ENCODE data around the gene SERPINA3.

The SERPINA3 gene

DNA sequence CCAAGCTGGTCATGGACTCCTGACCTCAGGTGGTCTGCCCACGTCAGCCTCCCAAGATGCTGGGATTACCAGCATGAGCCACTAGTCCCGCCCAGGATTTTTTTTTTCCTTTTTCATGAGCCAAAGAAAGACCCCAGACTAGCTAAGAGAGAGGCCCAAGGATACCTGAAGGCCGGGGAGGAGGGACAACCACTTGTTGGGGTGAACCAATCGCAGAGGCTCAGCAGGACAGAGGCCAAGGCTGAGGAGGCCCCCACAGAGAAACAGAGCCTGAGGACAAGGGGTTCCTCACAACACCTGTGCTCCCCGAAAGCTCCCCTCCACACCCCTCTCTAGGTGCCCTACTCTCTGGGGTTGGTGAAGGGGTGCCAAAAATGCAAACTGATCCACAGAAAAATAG, 1.0 kb upstream of the SERPINA3 start:
- Histone ChIP-seq H3K4me1 (ENCODE audit: control insufficient read depth, low read length) (no peaks in the 10 kb centered on the region), H4K20me1 (ENCODE audit: control insufficient read depth, insufficient read depth, low read depth, low read length) (no peaks in the 10 kb centered on the region), H3K4me3 (ENCODE audit: low read length) (no peak overlapping the region), H3K36me3 (ENCODE audit: control insufficient read depth, low read length) (no peaks in the 10 kb centered on the region), H3K9me3 (ENCODE audit: control insufficient read depth, insufficient read depth, low read length) (no peaks in the 10 kb centered on the region), H3K79me2 (ENCODE audit: control insufficient read depth, low read length) (no peaks in the 10 kb centered on the region), H3K9me2 (replicated peaks; ENCODE audit: control insufficient read depth, low read length) (no peaks in the 10 kb centered on the region), H3F3A (ENCODE audit: control insufficient read depth, insufficient read depth) (no peaks in the 10 kb centered on the region), H3K27ac (ENCODE audit: low read depth, low read length) (no peak overlapping the region), H3K27me3 (ENCODE audit: control insufficient read depth, low read length) (no peaks in the 10 kb centered on the region), H3K4me2 (ENCODE audit: low read length) (no peak overlapping the region)
- TF ChIP-seq, protein P1, sequence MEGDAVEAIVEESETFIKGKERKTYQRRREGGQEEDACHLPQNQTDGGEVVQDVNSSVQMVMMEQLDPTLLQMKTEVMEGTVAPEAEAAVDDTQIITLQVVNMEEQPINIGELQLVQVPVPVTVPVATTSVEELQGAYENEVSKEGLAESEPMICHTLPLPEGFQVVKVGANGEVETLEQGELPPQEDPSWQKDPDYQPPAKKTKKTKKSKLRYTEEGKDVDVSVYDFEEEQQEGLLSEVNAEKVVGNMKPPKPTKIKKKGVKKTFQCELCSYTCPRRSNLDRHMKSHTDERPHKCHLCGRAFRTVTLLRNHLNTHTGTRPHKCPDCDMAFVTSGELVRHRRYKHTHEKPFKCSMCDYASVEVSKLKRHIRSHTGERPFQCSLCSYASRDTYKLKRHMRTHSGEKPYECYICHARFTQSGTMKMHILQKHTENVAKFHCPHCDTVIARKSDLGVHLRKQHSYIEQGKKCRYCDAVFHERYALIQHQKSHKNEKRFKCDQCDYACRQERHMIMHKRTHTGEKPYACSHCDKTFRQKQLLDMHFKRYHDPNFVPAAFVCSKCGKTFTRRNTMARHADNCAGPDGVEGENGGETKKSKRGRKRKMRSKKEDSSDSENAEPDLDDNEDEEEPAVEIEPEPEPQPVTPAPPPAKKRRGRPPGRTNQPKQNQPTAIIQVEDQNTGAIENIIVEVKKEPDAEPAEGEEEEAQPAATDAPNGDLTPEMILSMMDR (IDR thresholded peaks at IDR 0.05; ENCODE audit: low read depth, low read length, poor library complexity, severe bottlenecking) = no peak
- no peak for TF ChIP-seq EZH2phosphoT487 (IDR thresholded peaks at IDR 0.05; ENCODE audit: borderline replicate concordance, low read length)

DNA sequence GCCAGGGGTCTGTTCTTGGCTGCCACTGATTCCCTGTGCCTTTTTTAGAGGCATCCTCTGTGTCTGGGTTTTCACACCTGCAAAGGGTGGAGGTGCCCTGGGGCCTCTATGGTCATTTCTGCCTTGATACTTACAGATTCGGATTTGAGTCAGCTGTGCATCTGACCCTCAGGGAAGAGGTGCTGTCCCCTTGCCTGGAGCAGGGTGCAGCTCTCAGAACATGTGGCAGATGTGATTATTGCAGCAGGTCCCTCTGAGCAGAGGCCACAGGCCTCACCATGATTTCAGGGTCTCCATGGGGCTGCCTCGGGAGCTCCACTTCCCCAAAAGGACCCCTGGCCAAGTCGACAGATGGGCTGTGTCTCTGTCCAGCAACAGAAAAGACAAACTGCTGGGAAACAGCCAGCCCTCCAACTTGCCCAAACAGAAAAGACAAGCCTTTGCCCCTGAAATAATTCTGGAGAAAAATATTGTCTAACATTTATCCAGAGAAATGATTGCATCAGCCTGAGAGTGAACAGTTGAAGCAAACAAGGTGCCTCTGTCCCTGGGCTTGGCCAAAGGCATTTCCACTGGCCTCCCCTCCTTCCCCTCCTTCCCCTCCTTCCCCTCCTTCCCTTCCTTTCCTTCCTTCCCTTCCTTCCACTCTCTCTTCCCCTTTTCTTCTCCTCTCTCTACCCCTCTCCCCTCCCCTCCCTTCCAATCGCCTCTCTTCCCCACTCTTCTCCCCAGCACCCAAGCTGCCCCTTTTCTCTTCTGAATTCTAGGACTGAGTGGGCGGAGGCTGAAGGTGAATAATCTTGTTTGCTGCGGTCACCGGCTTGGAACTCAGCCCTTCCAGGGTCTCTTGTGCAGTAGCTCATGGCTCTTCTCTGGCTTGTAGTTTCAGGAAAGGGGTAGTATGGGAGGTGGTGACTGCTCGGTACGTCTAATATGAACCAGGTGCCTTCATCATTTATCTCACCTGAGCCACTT, 676 bp downstream of the SERPINA3 start:
- no peaks in the 10 kb centered on the region for H3K27me3 ChIP-seq (ENCODE audit: control insufficient read depth, low read length)
- H3F3A ChIP-seq (ENCODE audit: control insufficient read depth, insufficient read depth) = no peaks in the 10 kb centered on the region
- no peaks in the 10 kb centered on the region for H3K36me3 ChIP-seq (ENCODE audit: control insufficient read depth, low read length)
- H3K9me2 ChIP-seq (replicated peaks; ENCODE audit: control insufficient read depth, low read length) = no peaks in the 10 kb centered on the region
- H3K9me3 ChIP-seq (ENCODE audit: control insufficient read depth, insufficient read depth, low read length) = peaks cover 11% of the 10 kb centered on the region
- H3K4me3 ChIP-seq (ENCODE audit: low read length) = no peak overlapping the region
- H3K79me2 ChIP-seq (ENCODE audit: control insufficient read depth, low read length) = no peaks in the 10 kb centered on the region
- H3K4me1 ChIP-seq (ENCODE audit: control insufficient read depth, low read length) = no peaks in the 10 kb centered on the region
- no peak overlapping the region for H3K4me2 ChIP-seq (ENCODE audit: low read length)
- no peak overlapping the region for H3K27ac ChIP-seq (ENCODE audit: low read depth, low read length)
- H4K20me1 ChIP-seq (ENCODE audit: control insufficient read depth, insufficient read depth, low read depth, low read length) = no peaks in the 10 kb centered on the region
- no peak for TF ChIP-seq EZH2phosphoT487 (IDR thresholded peaks at IDR 0.05; ENCODE audit: borderline replicate concordance, low read length)
- TF ChIP-seq, protein P1 (IDR thresholded peaks at IDR 0.05; ENCODE audit: low read depth, low read length, poor library complexity, severe bottlenecking) = no peak

DNA sequence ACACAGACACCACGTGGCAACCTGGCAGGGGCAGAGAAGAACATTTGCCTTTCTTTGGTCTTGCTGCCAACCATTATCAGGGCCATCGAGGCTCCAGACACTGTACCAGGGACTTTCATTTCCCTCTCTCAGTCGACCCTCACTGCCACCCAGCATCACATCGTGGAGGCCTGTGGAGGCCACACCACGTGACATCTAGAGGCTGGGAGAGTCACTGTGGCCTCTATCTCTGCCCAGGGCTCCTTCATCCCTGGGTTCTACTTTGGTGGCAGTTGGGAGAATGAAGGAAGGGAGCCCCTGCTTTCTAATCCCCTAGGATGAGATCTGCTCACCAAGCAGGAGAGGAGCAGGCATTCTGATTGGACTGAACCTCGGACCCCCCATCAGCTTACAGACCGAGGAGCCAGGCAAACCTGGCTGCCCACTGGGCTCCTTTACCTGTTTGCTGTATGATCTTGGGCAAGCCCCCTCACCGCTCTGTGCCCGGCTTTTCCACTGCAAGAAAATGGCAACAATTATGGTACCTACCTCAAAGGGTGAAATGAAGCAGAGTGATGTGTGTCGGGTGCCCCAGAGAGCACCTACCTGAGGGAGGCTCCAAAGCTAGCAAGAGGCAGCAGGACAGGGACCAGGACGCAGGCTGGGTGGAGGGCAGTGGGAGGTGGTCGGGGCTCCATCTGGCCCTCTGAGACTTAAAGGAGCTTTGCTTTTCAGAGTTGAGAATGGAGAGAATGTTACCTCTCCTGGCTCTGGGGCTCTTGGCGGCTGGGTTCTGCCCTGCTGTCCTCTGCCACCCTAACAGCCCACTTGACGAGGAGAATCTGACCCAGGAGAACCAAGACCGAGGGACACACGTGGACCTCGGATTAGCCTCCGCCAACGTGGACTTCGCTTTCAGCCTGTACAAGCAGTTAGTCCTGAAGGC, 1.8 kb downstream of the SERPINA3 start:
- TF ChIP-seq EZH2phosphoT487 (IDR thresholded peaks at IDR 0.05; ENCODE audit: borderline replicate concordance, low read length) = no peak
- TF ChIP-seq, protein P1 (IDR thresholded peaks at IDR 0.05; ENCODE audit: low read depth, low read length, poor library complexity, severe bottlenecking) = no peak
- Histone ChIP-seq H3K79me2 (ENCODE audit: control insufficient read depth, low read length) (no peaks in the 10 kb centered on the region), H3K4me3 (ENCODE audit: low read length) (no peak overlapping the region), H3K4me1 (ENCODE audit: control insufficient read depth, low read length) (no peaks in the 10 kb centered on the region), H3K9me2 (replicated peaks; ENCODE audit: control insufficient read depth, low read length) (no peaks in the 10 kb centered on the region), H4K20me1 (ENCODE audit: control insufficient read depth, insufficient read depth, low read depth, low read length) (no peaks in the 10 kb centered on the region), H3K27ac (ENCODE audit: low read depth, low read length) (no peak overlapping the region), H3K27me3 (ENCODE audit: control insufficient read depth, low read length) (no peaks in the 10 kb centered on the region), H3K36me3 (ENCODE audit: control insufficient read depth, low read length) (no peaks in the 10 kb centered on the region), H3F3A (ENCODE audit: control insufficient read depth, insufficient read depth) (no peaks in the 10 kb centered on the region), H3K4me2 (ENCODE audit: low read length) (no peak overlapping the region), H3K9me3 (ENCODE audit: control insufficient read depth, insufficient read depth, low read length) (peaks cover 20% of the 10 kb centered on the region)

All from DOHH2 (cell line).